MM.1S (cell line): ENCODE data around the gene DAB1.

Source experiments
- DNase-seq: peaks from one replicate; pipeline ENCODE4 v3.0.0-alpha.2; 2015
- H2AFZ ChIP-seq: fragments of 300-600 bp; sonication (generic); 2 replicates; pipeline ENCODE4 v1.6.0; 2016; ENCODE audit warnings: antibody characterized with exemption, low read length
- H3F3A ChIP-seq: fragments of 300-600 bp; sonication (generic); 2 replicates; pipeline ENCODE4 v1.6.1; 2016; ENCODE audit warnings: mild to moderate bottlenecking, antibody characterized with exemption, low read length, moderate library complexity, mixed read lengths; ENCODE audit not compliant: insufficient read depth
- H3K27ac ChIP-seq: fragments of 300-600 bp; sonication (generic); 2 replicates; pipeline ENCODE4 v1.5.1; 2016; ENCODE audit warnings: mild to moderate bottlenecking, low read length
- H3K27me3 ChIP-seq: fragments of 300-600 bp; sonication (generic); replicated peaks from 2 replicates; pipeline ENCODE4 v1.6.0; 2016; ENCODE audit warnings: low read length; ENCODE audit not compliant: insufficient read depth
- H3K36me3 ChIP-seq: fragments of 300-600 bp; sonication (generic); replicated peaks from 2 replicates; pipeline ENCODE4 v1.6.1; 2016; ENCODE audit warnings: mild to moderate bottlenecking, low read length, mixed read lengths; ENCODE audit not compliant: insufficient read depth
- H3K4me1 ChIP-seq: fragments of 300-600 bp; sonication (generic); 2 replicates; pipeline ENCODE4 v1.6.1; 2016; ENCODE audit warnings: low read length, mixed read lengths
- H3K4me2 ChIP-seq: fragments of 300-600 bp; sonication (generic); 2 replicates; pipeline ENCODE4 v1.6.0; 2016; ENCODE audit warnings: low read depth, low read length
- H3K4me3 ChIP-seq: fragments of 300-600 bp; sonication (generic); 2 replicates; pipeline ENCODE4 v1.5.1; 2016; ENCODE audit warnings: low read length, mixed read lengths
- H3K79me2 ChIP-seq: fragments of 300-600 bp; sonication (generic); 2 replicates; pipeline ENCODE4 v1.6.1; 2016; ENCODE audit warnings: mixed run types, low read length, mixed read lengths
- H3K9ac ChIP-seq: fragments of 300-600 bp; sonication (generic); 2 replicates; pipeline ENCODE4 v1.6.1; 2016; ENCODE audit warnings: low read length, mixed read lengths
- H3K9me2 ChIP-seq: fragments of 300-600 bp; sonication (generic); replicated peaks from 2 replicates; pipeline ENCODE4 v1.6.1; 2016; ENCODE audit warnings: mild to moderate bottlenecking, low read length, mixed read lengths; ENCODE audit not compliant: insufficient read depth
- H3K9me3 ChIP-seq: fragments of 300-600 bp; sonication (generic); replicated peaks from 2 replicates; pipeline ENCODE4 v1.6.1; 2016; ENCODE audit warnings: mild to moderate bottlenecking, low read length, mixed read lengths; ENCODE audit not compliant: insufficient read depth
- H4K20me1 ChIP-seq: fragments of 300-600 bp; sonication (generic); 2 replicates; pipeline ENCODE4 v1.6.1; 2016; ENCODE audit warnings: mild to moderate bottlenecking, low read length, moderate library complexity, mixed read lengths; ENCODE audit not compliant: insufficient read depth
- CTCF ChIP-seq: fragments of 300-600 bp; sonication (generic); IDR thresholded peaks from 2 replicates; pipeline ENCODE4 v1.5.1; 2016; ENCODE audit warnings: antibody characterized with exemption, low read length, mixed read lengths
- EZH2 ChIP-seq: fragments of 300-600 bp; sonication (generic); optimal IDR thresholded peaks from 2 replicates; pipeline ENCODE3; 2017; ENCODE audit warnings: low read depth, mild to moderate bottlenecking, antibody characterized with exemption, low read length, mixed read lengths
- EZH2phosphoT487 ChIP-seq: fragments of 300-600 bp; sonication (generic); IDR thresholded peaks from 2 replicates; pipeline ENCODE4 v1.6.1; 2018; ENCODE audit warnings: antibody characterized with exemption, low read length

The DAB1 gene

GRCh38 chr1:56979986-56980755 lies 443.7 kb downstream of the DAB1 start:
- H3K4me2 ChIP-seq: no peak overlapping the region
- DNase-seq: no peak
- H3K27ac ChIP-seq: no peak overlapping the region
- no peaks in the 10 kb centered on the region for H3F3A ChIP-seq
- no peaks in the 10 kb centered on the region for H3K36me3 ChIP-seq
- H3K4me1 ChIP-seq: no peaks in the 10 kb centered on the region
- no peaks in the 10 kb centered on the region for H3K9me3 ChIP-seq
- H3K27me3 ChIP-seq: no peaks in the 10 kb centered on the region
- no peak overlapping the region for H3K9ac ChIP-seq
- no peaks in the 10 kb centered on the region for H4K20me1 ChIP-seq
- H3K4me3 ChIP-seq: no peak overlapping the region
- TF ChIP-seq EZH2 (no peak), CTCF (no peak), EZH2phosphoT487 (no peak)
- H2AFZ ChIP-seq: no peak overlapping the region
- H3K9me2 ChIP-seq: no peaks in the 10 kb centered on the region
- no peaks in the 10 kb centered on the region for H3K79me2 ChIP-seq

- Histone ChIP-seq H3K36me3 (no peaks in the 10 kb centered on the region), H3K9me2 (no peaks in the 10 kb centered on the region), H3K27me3 (no peaks in the 10 kb centered on the region), H2AFZ (no peak overlapping the region), H3K4me3 (no peak overlapping the region), H3K9me3 (no peaks in the 10 kb centered on the region), H3F3A (no peaks in the 10 kb centered on the region), H3K4me2 (no peak overlapping the region), H3K9ac (no peak overlapping the region), H3K4me1 (no peaks in the 10 kb centered on the region), H4K20me1 (no peaks in the 10 kb centered on the region), H3K27ac (no peak overlapping the region), H3K79me2 (no peaks in the 10 kb centered on the region)
- TF ChIP-seq CTCF: no peak
- no peak for TF ChIP-seq EZH2phosphoT487
- TF ChIP-seq EZH2: no peak
- DNase-seq: no peak
Measured at GRCh38 chr1:56978819-56979218, 445.0 kb downstream of the DAB1 start.

- Histone ChIP-seq H3K9ac (no peak overlapping the region), H3K4me3 (no peak overlapping the region), H3K4me2 (no peak overlapping the region), H4K20me1 (no peaks in the 10 kb centered on the region), H3K79me2 (no peaks in the 10 kb centered on the region), H3F3A (no peaks in the 10 kb centered on the region), H3K4me1 (no peaks in the 10 kb centered on the region), H3K9me2 (no peaks in the 10 kb centered on the region), H3K27me3 (no peaks in the 10 kb centered on the region), H3K36me3 (no peaks in the 10 kb centered on the region), H3K27ac (no peak overlapping the region), H2AFZ (no peak overlapping the region), H3K9me3 (no peaks in the 10 kb centered on the region)
- TF ChIP-seq CTCF: no peak
- no peak for TF ChIP-seq EZH2phosphoT487
- TF ChIP-seq EZH2: no peak
- DNase-seq: no peak
Measured at GRCh38 chr1:56977910-56978309, 445.9 kb downstream of the DAB1 start.
